Measurements from ENCODE around the gene SH2B2. TPM values are rescaled to one million over a fixed set of nuclear protein-coding genes. Genes with fewer than 3 reads are reported as not detected.

The SH2B2 gene
- total RNA-seq, 4 donors from 2014 or later: 2.4 to 10.8 (median 7.6) TPM

- TF ChIP-seq POLR2A (IDR thresholded peaks at IDR 0.05) (no peak), EP300 (IDR thresholded peaks at IDR 0.05) (no peak), CTCF (IDR thresholded peaks at IDR 0.05) (no peak)
- H3K36me3 ChIP-seq: peaks cover 0 to 8% (median 0%) of the 10 kb centered on the region in 3 donors
- no peak overlapping the region for H3K4me3 ChIP-seq
- no peaks in the 10 kb centered on the region for H3K27me3 ChIP-seq
- 87 to 90% methylated on average over 25 of the region's 25 CpGs for WGBS, 2 donors
- no peak overlapping the region for H3K27ac ChIP-seq
- H3K4me1 ChIP-seq: peaks cover 0 to 4% (median 0%) of the 10 kb centered on the region in 4 donors
- no peaks in the 10 kb centered on the region for H3K9me3 ChIP-seq
- DNase-seq (ENCODE audit: low spot score in 2 of 2): no peak
Observed at GRCh38 chr7:102258073-102258748, 28.5 kb upstream of the SH2B2 start.

GRCh38 chr7:102258749-102259107 lies 27.9 kb upstream of the SH2B2 start:
- no peaks in the 10 kb centered on the region for H3K27me3 ChIP-seq
- 72 to 79% methylated on average over 12 of the region's 12 CpGs for WGBS, 2 donors
- no peak overlapping the region for H3K27ac ChIP-seq
- peaks cover 0 to 4% (median 0%) of the 10 kb centered on the region in 4 donors for H3K4me1 ChIP-seq
- H3K9me3 ChIP-seq: no peaks in the 10 kb centered on the region
- DNase-seq (ENCODE audit: low spot score in 2 of 2): no peak
- no peak for TF ChIP-seq CTCF (IDR thresholded peaks at IDR 0.05)
- no peak for TF ChIP-seq EP300 (IDR thresholded peaks at IDR 0.05)
- no peak for TF ChIP-seq POLR2A (IDR thresholded peaks at IDR 0.05)
- H3K36me3 ChIP-seq: peaks cover 0 to 5% (median 0%) of the 10 kb centered on the region in 3 donors
- H3K4me3 ChIP-seq: no peak overlapping the region

GRCh38 chr7:102260856-102261255 lies 25.8 kb upstream of the SH2B2 start:
- 36 to 52% methylated on average over 3 to 9 of the region's 9 CpGs for WGBS, 2 donors
- H3K27ac ChIP-seq: no peak overlapping the region
- no peaks in the 10 kb centered on the region for H3K9me3 ChIP-seq
- H3K4me1 ChIP-seq: no peaks in the 10 kb centered on the region
- DNase-seq (ENCODE audit: low spot score in 2 of 2): no peak
- TF ChIP-seq CTCF (IDR thresholded peaks at IDR 0.05) (no peak), EP300 (IDR thresholded peaks at IDR 0.05) (no peak), POLR2A (IDR thresholded peaks at IDR 0.05) (no peak)
- H3K36me3 ChIP-seq: no peaks in the 10 kb centered on the region
- no peaks in the 10 kb centered on the region for H3K27me3 ChIP-seq
- H3K4me3 ChIP-seq: no peak overlapping the region

- Histone ChIP-seq H3K27me3 (no peaks in the 10 kb centered on the region), H3K36me3 (no peaks in the 10 kb centered on the region), H3K27ac (no peak overlapping the region), H3K9me3 (no peaks in the 10 kb centered on the region), H3K4me3 (no peak overlapping the region), H3K4me1 (no peaks in the 10 kb centered on the region)
- WGBS, 2 donors: 59 to 65% methylated on average over 9 of the region's 9 CpGs
- TF ChIP-seq CTCF (IDR thresholded peaks at IDR 0.05): no peak
- no peak for TF ChIP-seq EP300 (IDR thresholded peaks at IDR 0.05)
- no peak for TF ChIP-seq POLR2A (IDR thresholded peaks at IDR 0.05)
- no peak for DNase-seq (ENCODE audit: low spot score in 2 of 2)
Observed at GRCh38 chr7:102261451-102261850, 25.2 kb upstream of the SH2B2 start.

- no peaks in the 10 kb centered on the region for H3K36me3 ChIP-seq
- TF ChIP-seq POLR2A (IDR thresholded peaks at IDR 0.05) (no peak), CTCF (IDR thresholded peaks at IDR 0.05) (no peak), EP300 (IDR thresholded peaks at IDR 0.05) (no peak)
- WGBS, 2 donors: 87 to 90% methylated on average over 12 to 13 of the region's 13 CpGs
Observed at GRCh38 chr7:102262546-102262945, 24.1 kb upstream of the SH2B2 start.

More at GRCh38 chr7:102262546-102262945, 24.1 kb upstream of the SH2B2 start:
- Histone ChIP-seq H3K4me1 (no peaks in the 10 kb centered on the region), H3K9me3 (no peaks in the 10 kb centered on the region), H3K4me3 (no peak overlapping the region), H3K27ac (no peak overlapping the region), H3K27me3 (no peaks in the 10 kb centered on the region)
- DNase-seq (ENCODE audit: low spot score in 2 of 2): no peak

Measured in tibial nerve (tissue), 4 donors.